HG02588 (cell line): ENCODE data around the gene BANP.
"Not testable (repeated sequence)": the region's sequence is repeated elsewhere in the genome, so short reads cannot be mapped to it uniquely, and the experiment has no call there.

Source experiments
- ATAC-seq: cut with Tn5 transposase; IDR thresholded peaks from one replicate; pipeline ENCODE4 v1.9.1; 2021; ENCODE audit warnings: mild to moderate bottlenecking, moderate library complexity; ENCODE audit not compliant: unreplicated experiment

Gene BANP

DNA sequence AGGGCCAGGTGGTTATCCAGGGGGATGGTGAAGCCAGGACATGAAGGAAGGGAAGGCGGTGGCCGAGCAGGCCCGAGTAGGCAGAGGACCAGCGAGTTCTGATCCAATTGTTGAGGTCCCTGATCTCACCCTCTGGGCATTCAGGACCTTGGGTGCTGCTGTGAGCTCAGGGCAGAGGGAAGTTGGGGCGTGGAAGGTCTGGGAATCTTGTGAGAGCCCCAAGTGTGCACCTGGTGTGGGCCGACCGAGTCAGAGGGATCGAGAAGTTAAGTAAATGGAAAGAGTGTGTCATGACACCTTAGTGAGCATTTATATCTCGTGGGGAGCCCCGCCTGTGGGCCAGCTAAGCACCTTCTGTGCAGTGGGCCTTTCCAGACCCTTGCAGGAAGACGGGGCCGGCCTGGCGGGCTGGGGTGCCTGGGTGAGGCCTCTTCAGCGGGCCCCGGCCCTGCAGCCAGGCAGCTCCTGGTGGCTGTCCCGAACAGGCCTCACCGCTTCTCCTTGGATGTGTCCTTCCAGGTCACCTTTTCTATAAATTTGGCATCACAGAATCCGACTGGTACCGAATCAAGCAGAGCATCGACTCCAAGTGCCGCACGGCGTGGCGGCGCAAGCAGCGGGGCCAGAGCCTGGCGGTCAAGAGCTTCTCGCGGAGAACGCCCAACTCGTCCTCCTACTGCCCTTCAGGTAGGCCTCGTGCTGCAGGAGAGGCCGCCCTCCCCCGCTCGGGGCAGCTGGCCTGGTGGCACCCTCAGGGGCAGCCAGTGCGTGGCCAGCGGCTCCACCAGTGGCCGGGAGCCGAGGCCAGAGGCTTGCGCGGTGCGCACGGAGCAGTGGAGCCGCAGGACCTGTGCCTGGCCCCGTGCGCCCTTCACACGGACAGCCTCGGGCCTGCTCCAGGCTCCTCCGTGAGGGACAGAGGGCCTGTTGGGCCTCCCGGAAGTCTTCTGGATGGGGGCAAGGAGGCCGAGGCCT, 76.0 kb downstream of the BANP start:
- no peak for ATAC-seq

DNA sequence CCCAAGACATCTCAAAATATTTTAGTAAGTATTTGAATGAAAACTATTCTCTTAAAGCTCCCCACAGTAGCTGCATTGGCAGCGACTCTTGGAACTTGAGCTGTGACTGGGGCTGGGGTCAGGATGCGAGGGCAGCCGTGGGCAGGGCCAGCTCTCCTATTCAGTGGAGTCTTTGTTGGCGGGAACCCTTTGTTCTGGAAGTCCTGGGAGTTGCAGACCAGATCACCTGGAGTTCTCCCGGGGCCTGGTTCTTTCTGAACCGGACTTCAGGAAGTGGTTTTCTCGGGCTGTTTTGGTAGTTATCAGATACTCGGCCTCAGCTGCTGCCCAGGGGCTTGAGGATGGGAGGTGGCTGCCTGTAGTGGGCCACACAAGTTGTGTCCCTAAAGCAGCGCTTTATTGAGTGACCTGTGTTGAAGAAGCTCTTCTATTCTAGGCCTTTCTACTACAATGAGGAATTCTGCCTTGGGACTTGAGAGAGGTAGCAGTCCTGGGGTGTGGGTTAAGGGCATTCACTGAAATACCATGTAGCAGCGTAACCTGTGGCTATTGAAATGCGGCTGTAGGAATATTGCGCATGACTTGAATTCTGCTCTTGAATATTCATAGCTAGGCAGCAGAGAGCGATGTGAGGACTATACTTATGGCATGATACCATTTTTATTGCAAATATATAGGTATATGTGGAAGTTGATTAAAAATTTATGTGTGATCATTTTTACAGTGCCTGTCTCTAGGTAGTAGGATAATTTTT, 77.1 kb downstream of the BANP start:
- not testable (repeated sequence) for ATAC-seq

DNA sequence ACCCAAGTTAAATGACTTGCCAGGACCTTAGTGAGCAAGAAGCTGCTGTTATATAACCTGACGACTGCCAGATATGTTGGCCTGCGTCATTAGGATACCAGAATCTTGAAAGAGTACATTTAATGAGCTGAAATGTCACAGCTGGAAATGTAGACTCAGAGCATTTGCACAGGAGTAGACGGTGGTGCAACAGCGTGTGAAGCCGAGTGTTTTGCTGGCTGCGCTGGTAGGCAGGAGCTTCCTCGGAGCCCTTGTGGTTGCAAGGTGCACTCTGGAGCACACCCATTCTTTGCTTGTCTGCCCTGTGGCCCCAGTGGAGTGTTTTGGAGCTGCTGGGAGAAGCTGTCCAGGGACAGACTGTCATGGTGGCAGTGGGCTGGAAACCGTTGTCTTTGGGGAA, 79.3 kb downstream of the BANP start:
- no peak for ATAC-seq

DNA sequence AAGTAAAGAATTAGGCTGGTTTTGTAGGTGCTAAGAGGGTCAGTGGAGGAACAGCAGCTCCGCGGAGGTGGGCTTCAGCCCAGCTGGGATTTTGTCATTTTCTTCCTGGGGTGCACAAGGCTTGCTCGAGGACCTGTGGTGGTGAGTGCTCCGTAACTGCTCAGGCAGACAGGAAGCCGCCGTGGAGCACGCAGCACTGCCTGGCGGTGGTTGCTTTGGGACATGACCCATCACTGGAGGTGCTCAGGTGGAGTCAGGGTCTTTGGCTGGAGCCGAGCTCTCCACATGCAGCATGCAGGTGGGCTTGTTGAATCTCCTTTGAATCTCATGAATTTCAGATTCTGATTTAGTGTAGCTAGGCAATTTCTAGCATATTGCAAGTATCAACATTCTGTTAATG, 79.7 kb downstream of the BANP start:
- not testable (repeated sequence) for ATAC-seq

- not testable (repeated sequence) for ATAC-seq
Observed at GRCh38 chr16:88033003-88033740, 81.9 kb downstream of the BANP start.

DNA sequence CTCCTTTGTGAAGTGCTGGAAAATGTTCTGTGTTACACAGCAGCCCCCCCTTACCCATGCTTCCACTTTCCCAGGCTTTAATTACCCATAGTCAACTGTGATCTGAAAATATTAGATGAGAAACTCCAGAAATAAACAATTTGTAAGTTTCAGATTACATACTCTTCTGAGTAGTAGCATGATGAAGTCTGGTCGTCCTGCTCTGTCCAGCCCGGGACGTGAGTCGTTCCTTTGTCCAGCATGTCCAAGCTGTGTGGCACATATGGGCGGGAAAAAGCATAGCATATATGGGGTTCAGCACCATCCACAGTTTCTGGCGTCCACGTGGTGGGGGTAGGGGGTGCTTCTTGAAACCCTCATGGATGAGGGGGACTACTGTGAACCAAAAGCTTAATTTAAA, 83.5 kb downstream of the BANP start:
- no peak for ATAC-seq

GRCh38 chr16:88035292-88035691, 84.1 kb downstream of the BANP start:
- ATAC-seq: no peak

GRCh38 chr16:88035884-88036639, 84.8 kb downstream of the BANP start:
- not testable (repeated sequence) for ATAC-seq

DNA sequence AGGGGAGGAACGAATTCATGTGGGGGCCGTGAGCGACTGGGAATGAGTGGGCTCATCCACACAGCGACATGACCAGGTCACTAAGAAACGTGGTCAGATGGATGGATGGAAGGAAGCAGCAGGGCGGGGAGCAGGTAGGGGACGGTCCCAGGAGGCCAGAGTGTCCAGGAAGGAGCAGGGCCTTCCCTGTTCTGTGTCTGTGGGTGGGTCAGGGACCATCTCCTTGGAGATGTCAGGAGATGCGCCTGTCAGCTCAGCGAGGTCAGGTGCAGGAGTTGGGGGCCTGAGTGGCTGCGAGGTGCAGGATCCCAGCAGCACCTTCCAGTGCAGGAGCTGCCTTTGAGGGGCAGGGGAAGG, 85.4 kb downstream of the BANP start:
- ATAC-seq: not testable (repeated sequence)

DNA sequence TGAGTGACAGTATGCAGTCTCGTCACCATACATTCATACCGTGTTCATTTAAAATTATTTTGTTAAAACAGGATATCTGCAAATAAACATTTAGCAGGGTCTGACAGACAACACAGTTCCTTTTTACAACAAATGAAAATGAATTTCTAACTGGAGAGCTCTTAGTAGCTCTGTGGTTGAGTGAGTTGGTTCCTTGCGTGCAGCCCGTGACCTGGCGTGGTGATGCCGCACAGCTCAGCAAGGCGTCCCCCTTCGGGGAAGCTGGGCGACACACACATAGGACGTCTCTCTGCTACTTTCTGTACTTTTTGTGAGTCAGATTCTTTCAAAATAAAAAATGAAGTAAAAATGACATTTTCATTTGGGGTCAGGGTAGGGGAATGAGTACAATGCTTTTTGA, 86.1 kb downstream of the BANP start:
- not testable (repeated sequence) for ATAC-seq

- ATAC-seq: not testable (repeated sequence)
Observed at GRCh38 chr16:88037876-88038525, 86.8 kb downstream of the BANP start.

- not testable (repeated sequence) for ATAC-seq
Observed at GRCh38 chr16:88038526-88038908, 87.3 kb downstream of the BANP start.

- ATAC-seq: no peak
Observed at GRCh38 chr16:88039591-88039990, 88.4 kb downstream of the BANP start.

GRCh38 chr16:88040196-88040876, 89.1 kb downstream of the BANP start:
- not testable (repeated sequence) for ATAC-seq

- not testable (repeated sequence) for ATAC-seq
Observed at GRCh38 chr16:88040877-88041244, 89.6 kb downstream of the BANP start.

DNA sequence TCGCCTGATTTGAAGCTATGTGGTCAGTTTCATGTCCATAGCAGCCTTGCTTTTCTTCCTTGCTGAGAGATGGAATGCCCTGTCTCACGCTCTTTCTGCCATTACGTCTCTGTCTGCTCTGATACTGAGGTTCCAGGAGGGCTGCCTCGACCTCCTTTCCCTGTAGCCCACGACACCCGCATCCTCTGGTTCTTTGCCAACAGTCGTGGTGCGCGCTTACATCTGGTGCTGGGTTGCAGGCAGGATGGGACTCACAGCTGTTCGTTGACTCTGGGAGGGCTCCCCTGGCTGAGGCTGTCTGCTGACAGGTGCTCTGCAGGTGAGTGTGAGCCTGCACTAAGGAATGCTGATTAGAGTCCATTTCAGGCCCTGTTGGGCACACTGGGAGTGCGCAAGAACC, 90.3 kb downstream of the BANP start:
- not testable (repeated sequence) for ATAC-seq

DNA sequence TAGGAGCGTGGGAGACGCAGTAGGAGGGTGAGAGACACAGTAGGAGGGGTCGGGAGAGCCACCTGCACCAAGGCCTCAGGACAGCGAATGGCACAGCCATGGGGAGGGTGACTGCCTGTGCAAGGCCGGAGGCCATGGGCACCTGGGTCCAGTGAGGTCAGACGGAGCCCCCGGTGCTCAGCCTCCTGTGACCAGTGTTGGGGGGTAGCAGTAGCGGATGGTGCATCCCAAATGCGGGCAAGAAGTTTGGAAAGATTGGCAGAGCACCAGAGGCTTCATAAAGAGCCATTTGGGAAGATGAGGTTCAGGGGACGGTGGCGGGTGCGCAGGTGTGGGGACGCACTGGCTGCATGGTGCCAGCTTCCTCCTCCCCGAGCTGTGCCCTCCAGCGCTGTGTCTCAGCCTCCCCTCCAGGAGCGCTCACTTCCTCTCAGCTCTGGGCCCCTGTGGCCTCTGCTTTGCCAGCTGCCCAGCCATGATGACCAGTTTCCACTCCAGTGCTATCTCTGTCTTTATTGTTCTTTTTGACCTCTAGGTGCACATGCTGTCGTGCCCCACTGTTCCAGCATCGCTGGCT, 90.8 kb downstream of the BANP start:
- ATAC-seq: not testable (repeated sequence)

- not testable (repeated sequence) for ATAC-seq
Observed at GRCh38 chr16:88043208-88043910, 92.1 kb downstream of the BANP start.
